Measurements from ENCODE around the gene ANKRA2.

DNA sequence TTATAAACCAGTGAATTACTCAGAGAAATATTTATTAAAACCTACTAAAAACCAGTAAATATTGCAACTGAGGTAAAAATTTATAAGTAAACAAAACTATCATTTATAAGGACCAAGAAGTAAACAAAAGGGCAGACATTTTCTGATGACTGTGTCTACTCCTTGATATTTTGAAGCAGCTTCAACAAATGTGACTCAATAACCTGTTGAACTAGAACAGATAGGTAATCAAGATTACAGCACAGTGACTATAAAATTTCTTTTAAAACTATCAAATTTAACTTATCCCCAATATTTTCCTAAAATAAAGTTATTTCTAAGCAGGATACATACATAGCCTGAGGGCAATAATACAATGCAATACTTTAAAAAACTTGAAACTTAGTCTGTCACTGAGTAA, 12.8 kb downstream of the ANKRA2 start:
- TF ChIP-seq, protein P1, sequence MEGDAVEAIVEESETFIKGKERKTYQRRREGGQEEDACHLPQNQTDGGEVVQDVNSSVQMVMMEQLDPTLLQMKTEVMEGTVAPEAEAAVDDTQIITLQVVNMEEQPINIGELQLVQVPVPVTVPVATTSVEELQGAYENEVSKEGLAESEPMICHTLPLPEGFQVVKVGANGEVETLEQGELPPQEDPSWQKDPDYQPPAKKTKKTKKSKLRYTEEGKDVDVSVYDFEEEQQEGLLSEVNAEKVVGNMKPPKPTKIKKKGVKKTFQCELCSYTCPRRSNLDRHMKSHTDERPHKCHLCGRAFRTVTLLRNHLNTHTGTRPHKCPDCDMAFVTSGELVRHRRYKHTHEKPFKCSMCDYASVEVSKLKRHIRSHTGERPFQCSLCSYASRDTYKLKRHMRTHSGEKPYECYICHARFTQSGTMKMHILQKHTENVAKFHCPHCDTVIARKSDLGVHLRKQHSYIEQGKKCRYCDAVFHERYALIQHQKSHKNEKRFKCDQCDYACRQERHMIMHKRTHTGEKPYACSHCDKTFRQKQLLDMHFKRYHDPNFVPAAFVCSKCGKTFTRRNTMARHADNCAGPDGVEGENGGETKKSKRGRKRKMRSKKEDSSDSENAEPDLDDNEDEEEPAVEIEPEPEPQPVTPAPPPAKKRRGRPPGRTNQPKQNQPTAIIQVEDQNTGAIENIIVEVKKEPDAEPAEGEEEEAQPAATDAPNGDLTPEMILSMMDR (IDR thresholded peaks at IDR 0.05; ENCODE audit: insufficient read depth, low read length, poor library complexity, severe bottlenecking): no peak
- TF ChIP-seq EZH2phosphoT487 (conservative IDR thresholded peaks at IDR 0.05; ENCODE audit: low read length): no peak
